Common myeloid progenitor, CD34-positive (primary cell): ENCODE measurements around the gene BASP1.
"Not testable (repeated sequence)": the region's sequence is repeated elsewhere in the genome, so short reads cannot be mapped to it uniquely, and the experiment has no call there.

ENCODE experiments used
- CTCF ChIA-PET: fragments of 350-600 bp; sonication (Branson Sonifier 250); formaldehyde crosslinking; loops from one replicate; lab custom pipeline; 2021; ENCODE audit warnings: antibody characterized with exemption; lab: Charles Lee
- POLR2A ChIA-PET: fragments of 350-600 bp; sonication (Branson Sonifier 250); formaldehyde crosslinking; loops from one replicate; lab custom pipeline; 2021; ENCODE audit warnings: antibody characterized with exemption; lab: Charles Lee
- DNase-seq, 3 donors: peaks; one replicate each; pipeline versions ENCODE4 v3.0.0 to v3.0.0-alpha.2; 2013
- H3K27ac ChIP-seq, 2 experiments: 1 replicate in 1 of 2; 2 replicates in 1 of 2; pipeline ENCODE4 v1.7.0; 2013; ENCODE audit warnings: inconsistent platforms in 2 of 2, low read length in 2 of 2, mild to moderate bottlenecking in 2 of 2, low read depth in 1 of 2, moderate library complexity in 1 of 2; ENCODE audit not compliant: severe bottlenecking in 2 of 2, insufficient read depth in 1 of 2, poor library complexity in 1 of 2
- H3K27me3 ChIP-seq, 5 experiments: replicated peaks in 2 of 5; 1 replicate in 3 of 5; 2 replicates in 2 of 5; pipeline versions ENCODE4 v1.6.1 to v1.7.0; 2013; ENCODE audit warnings: low read length in 4 of 5, mild to moderate bottlenecking in 2 of 5, moderate library complexity in 2 of 5, inconsistent platforms in 1 of 5; ENCODE audit not compliant: insufficient read depth in 5 of 5, control insufficient read depth in 4 of 5
- H3K36me3 ChIP-seq, 4 experiments: 1 replicate in 2 of 4; 2 replicates in 2 of 4; pipeline versions ENCODE4 v1.6.1 to v1.7.0; 2013; ENCODE audit warnings: low read length in 3 of 4, control low read depth in 1 of 4, mild to moderate bottlenecking in 1 of 4; ENCODE audit not compliant: control insufficient read depth in 4 of 4, insufficient read depth in 4 of 4
- H3K4me1 ChIP-seq, 4 experiments: 1 replicate in 3 of 4; 2 replicates in 1 of 4; pipeline versions ENCODE4 v1.6.1 to v1.7.1; 2013; ENCODE audit warnings: low read length in 3 of 4, mild to moderate bottlenecking in 3 of 4, control low read depth in 1 of 4, inconsistent platforms in 1 of 4, moderate library complexity in 1 of 4; ENCODE audit not compliant: control insufficient read depth in 4 of 4, insufficient read depth in 4 of 4; ENCODE audit errors: control extremely low read depth in 1 of 4
- H3K4me3 ChIP-seq, 7 experiments: 1 replicate in 4 of 7; 2 replicates in 3 of 7; pipeline versions ENCODE4 v1.5.1 to v1.7.0; 2013; ENCODE audit warnings: mild to moderate bottlenecking in 7 of 7, low read length in 6 of 7, moderate library complexity in 6 of 7, inconsistent platforms in 2 of 7, low read depth in 2 of 7, control low read depth in 1 of 7; ENCODE audit not compliant: insufficient read depth in 4 of 7, control insufficient read depth in 1 of 7; ENCODE audit errors: extremely low read depth in 1 of 7
- H3K9me3 ChIP-seq, 5 experiments: 1 replicate in 4 of 5; 2 replicates in 1 of 5; pipeline versions ENCODE4 v1.6.1 to v1.7.1; 2013; ENCODE audit warnings: low read length in 4 of 5, mild to moderate bottlenecking in 2 of 5, inconsistent platforms in 1 of 5, low read depth in 1 of 5, moderate library complexity in 1 of 5; ENCODE audit not compliant: control insufficient read depth in 4 of 5, insufficient read depth in 2 of 5; ENCODE audit errors: control extremely low read depth in 1 of 5
- WGBS: methylation state at CpG from one replicate; pipeline ENCODE4 v1.1.5; 2013; ENCODE audit not compliant: insufficient coverage; 5-methylcytosine and 5-hydroxymethylcytosine counted together

The BASP1 gene

GRCh38 chr5:17243287-17244063 lies 26.0 kb downstream of the BASP1 start:
- ChIA-PET POLR2A (interaction anchor here (0.7 kb wide), 1 partner anchor 10 kb away, joined by 3 read pairs; no protein-coding TSS in a partner anchor), CTCF (no interaction called here)
- Histone ChIP-seq H3K4me1 (peaks cover 0 to 4% (median 0%) of the 10 kb centered on the region in 4 experiments), H3K4me3 (no peak overlapping the region), H3K9me3 (no peaks in the 10 kb centered on the region), H3K36me3 (peaks cover 0 to 3% (median 0%) of the 10 kb centered on the region in 4 experiments), H3K27ac (no peak overlapping the region), H3K27me3 (no peaks in the 10 kb centered on the region)
- no peak for DNase-seq
- whole genome bisulfite sequencing: 100% methylated on average over 10 of the region's 12 CpGs

- Histone ChIP-seq H3K27me3 (no peaks in the 10 kb centered on the region), H3K27ac (no peak overlapping the region), H3K36me3 (peaks cover 0 to 5% (median 2%) of the 10 kb centered on the region in 4 experiments), H3K9me3 (no peaks in the 10 kb centered on the region), H3K4me3 (no peak overlapping the region), H3K4me1 (peaks cover 0 to under 1% (median 0%) of the 10 kb centered on the region in 4 experiments)
- ChIA-PET CTCF (no interaction called here), POLR2A (no interaction called here)
- no peak for DNase-seq
- no CpG with 5 or more reads among the region's 3 CpGs for WGBS
Measured at GRCh38 chr5:17249029-17249634, 31.7 kb downstream of the BASP1 start.

GRCh38 chr5:17249841-17250240 lies 32.4 kb downstream of the BASP1 start:
- POLR2A ChIA-PET, CTCF ChIA-PET: not testable (repeated sequence)
- 98% methylated on average over 5 of the region's 6 CpGs for WGBS

GRCh38 chr5:17252543-17252942 lies 35.1 kb downstream of the BASP1 start:
- CTCF ChIA-PET: no interaction called here
- H3K27ac ChIP-seq: no peak overlapping the region
- no peak overlapping the region for H3K4me3 ChIP-seq
- WGBS: 83% methylated on average over 1 of the region's 1 CpG
- H3K27me3 ChIP-seq: no peaks in the 10 kb centered on the region
- H3K36me3 ChIP-seq: peaks cover 0 to 7% (median 3%) of the 10 kb centered on the region in 4 experiments
- DNase-seq: no peak
- H3K4me1 ChIP-seq: peaks cover 0 to 16% (median 2%) of the 10 kb centered on the region in 4 experiments
- POLR2A ChIA-PET: interaction anchor here (1.1 kb wide), 1 partner anchor 9 kb away, joined by 3 read pairs; no protein-coding TSS in a partner anchor
- H3K9me3 ChIP-seq: no peaks in the 10 kb centered on the region

More at GRCh38 chr5:17249841-17250240, 32.4 kb downstream of the BASP1 start:
- not testable (repeated sequence) for H3K4me1 ChIP-seq, H3K9me3 ChIP-seq, H3K4me3 ChIP-seq, DNase-seq, H3K27ac ChIP-seq, H3K27me3 ChIP-seq, H3K36me3 ChIP-seq

GRCh38 chr5:17255471-17256021 lies 38.1 kb downstream of the BASP1 start:
- WGBS: 57% methylated on average over 1 of the region's 6 CpGs
- no peaks in the 10 kb centered on the region for H3K27me3 ChIP-seq
- DNase-seq: peak; percentile 14 to 40 (median 39)
- peaks cover 0 to 8% (median 0%) of the 10 kb centered on the region in 5 experiments for H3K9me3 ChIP-seq
- peaks cover 0 to 9% (median 3%) of the 10 kb centered on the region in 4 experiments for H3K36me3 ChIP-seq
- ChIA-PET CTCF (no interaction called here), POLR2A (no interaction called here)
- H3K27ac ChIP-seq: no peak overlapping the region
- peaks cover 0 to 16% (median 3%) of the 10 kb centered on the region in 4 experiments for H3K4me1 ChIP-seq
- H3K4me3 ChIP-seq: no peak overlapping the region

GRCh38 chr5:17256171-17256570 lies 38.7 kb downstream of the BASP1 start:
- POLR2A ChIA-PET: no interaction called here
- 90% methylated on average over 2 of the region's 3 CpGs for WGBS
- Histone ChIP-seq H3K27me3 (no peaks in the 10 kb centered on the region), H3K4me1 (peaks cover 0 to 16% (median 3%) of the 10 kb centered on the region in 4 experiments), H3K4me3 (peak overlapping the region in 1 of 7 experiments; percentile 15), H3K36me3 (peaks cover 0 to 9% (median 2%) of the 10 kb centered on the region in 4 experiments), H3K27ac (no peak overlapping the region), H3K9me3 (peaks cover 0 to 8% (median 0%) of the 10 kb centered on the region in 5 experiments)
- no peak for DNase-seq
- CTCF ChIA-PET: no interaction called here
